ENCODE data around the gene SERPIND1. TPM values are rescaled to one million over a fixed set of nuclear protein-coding genes. Genes with fewer than 3 reads are reported as not detected.
"Not testable (repeated sequence)": the region's sequence is repeated elsewhere in the genome, so short reads cannot be mapped to it uniquely, and the experiment has no call there.

SERPIND1 gene, protein sequence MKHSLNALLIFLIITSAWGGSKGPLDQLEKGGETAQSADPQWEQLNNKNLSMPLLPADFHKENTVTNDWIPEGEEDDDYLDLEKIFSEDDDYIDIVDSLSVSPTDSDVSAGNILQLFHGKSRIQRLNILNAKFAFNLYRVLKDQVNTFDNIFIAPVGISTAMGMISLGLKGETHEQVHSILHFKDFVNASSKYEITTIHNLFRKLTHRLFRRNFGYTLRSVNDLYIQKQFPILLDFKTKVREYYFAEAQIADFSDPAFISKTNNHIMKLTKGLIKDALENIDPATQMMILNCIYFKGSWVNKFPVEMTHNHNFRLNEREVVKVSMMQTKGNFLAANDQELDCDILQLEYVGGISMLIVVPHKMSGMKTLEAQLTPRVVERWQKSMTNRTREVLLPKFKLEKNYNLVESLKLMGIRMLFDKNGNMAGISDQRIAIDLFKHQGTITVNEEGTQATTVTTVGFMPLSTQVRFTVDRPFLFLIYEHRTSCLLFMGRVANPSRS
- polyA plus RNA-seq (2013, experiment 1 of 4): not detected
- not detected for polyA plus RNA-seq (2013, experiment 2 of 4)
- not detected for polyA plus RNA-seq (2013, experiment 3 of 4)
- not detected for polyA plus RNA-seq (2013, experiment 4 of 4)

GRCh38 chr22:20773793-20774212, at the start of gene SERPIND1:
TSS of gene SERPIND1 (plus strand) at chr22:20774113. CDS start at chr22:20779313, 5,200 bp downstream.
- H3K36me3 ChIP-seq (ENCODE audit: control insufficient read depth, insufficient read depth, low read length): no peaks in the 10 kb centered on the region
- H3K27me3 ChIP-seq (ENCODE audit: control insufficient read depth, insufficient read depth, low read length, poor library complexity, severe bottlenecking): no peaks in the 10 kb centered on the region
- WGBS, 2 experiments: 93 to 96% methylated on average over 4 of the region's 4 CpGs
- H3K9me3 ChIP-seq (ENCODE audit: control insufficient read depth, low read length): no peaks in the 10 kb centered on the region
- no peak within 1 kb of the TSS for H3K4me3 ChIP-seq (ENCODE audit: insufficient read depth, low read depth, low read length)
- no peaks in the 10 kb centered on the region for H3K4me1 ChIP-seq (ENCODE audit: control insufficient read depth, insufficient read depth, low read length)
- H3K27ac ChIP-seq (ENCODE audit: insufficient read depth, low read depth, low read length, poor library complexity, severe bottlenecking): no peak within 1 kb of the TSS

DNA sequence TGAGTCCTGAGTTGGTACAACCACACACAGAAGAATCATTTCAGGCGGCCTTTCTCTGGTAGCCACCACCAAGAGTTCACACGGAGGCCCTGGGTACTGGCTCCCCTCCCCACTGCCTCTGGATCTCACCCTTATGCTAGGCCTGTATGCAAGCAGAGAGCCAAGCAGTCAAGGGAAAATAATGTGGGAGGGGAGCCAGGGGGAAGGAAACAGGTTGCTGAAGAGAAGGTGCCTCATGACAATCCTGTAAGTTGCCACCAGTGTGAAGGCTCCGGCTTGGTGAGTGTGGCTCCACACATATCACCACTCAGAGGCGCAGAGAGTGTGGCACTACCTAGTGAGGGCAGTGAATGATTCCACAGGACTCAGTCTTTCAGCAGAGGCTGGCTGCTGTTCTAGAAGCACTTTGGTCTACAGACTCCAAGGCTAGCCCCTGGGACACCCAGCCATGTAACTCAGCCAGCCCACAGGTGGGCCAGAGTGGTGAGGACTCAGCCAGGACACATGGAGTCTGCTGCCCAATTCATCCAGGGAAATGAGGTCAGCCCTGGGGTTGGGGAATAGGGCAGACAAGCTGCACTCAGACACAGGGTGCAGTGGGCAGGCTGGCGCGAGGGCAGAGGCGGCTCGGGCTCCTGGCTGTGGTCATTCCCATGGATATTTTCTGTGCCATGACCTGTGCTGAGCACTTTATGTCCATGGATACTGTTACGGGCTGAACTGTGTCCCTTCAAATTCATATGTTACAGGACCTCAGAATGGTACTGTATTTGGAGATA, 49.0 kb upstream of the SERPIND1 start:
- Histone ChIP-seq H3K27me3 (ENCODE audit: control insufficient read depth, insufficient read depth, low read length, poor library complexity, severe bottlenecking) (no peaks in the 10 kb centered on the region), H3K4me3 (ENCODE audit: insufficient read depth, low read depth, low read length) (no peak overlapping the region), H3K4me1 (ENCODE audit: control insufficient read depth, insufficient read depth, low read length) (no peaks in the 10 kb centered on the region), H3K27ac (ENCODE audit: insufficient read depth, low read depth, low read length, poor library complexity, severe bottlenecking) (no peak overlapping the region), H3K9me3 (ENCODE audit: control insufficient read depth, low read length) (no peaks in the 10 kb centered on the region), H3K36me3 (ENCODE audit: control insufficient read depth, insufficient read depth, low read length) (peaks cover 13% of the 10 kb centered on the region)
- 95 to 97% methylated on average over 9 of the region's 9 CpGs for WGBS, 2 experiments

DNA sequence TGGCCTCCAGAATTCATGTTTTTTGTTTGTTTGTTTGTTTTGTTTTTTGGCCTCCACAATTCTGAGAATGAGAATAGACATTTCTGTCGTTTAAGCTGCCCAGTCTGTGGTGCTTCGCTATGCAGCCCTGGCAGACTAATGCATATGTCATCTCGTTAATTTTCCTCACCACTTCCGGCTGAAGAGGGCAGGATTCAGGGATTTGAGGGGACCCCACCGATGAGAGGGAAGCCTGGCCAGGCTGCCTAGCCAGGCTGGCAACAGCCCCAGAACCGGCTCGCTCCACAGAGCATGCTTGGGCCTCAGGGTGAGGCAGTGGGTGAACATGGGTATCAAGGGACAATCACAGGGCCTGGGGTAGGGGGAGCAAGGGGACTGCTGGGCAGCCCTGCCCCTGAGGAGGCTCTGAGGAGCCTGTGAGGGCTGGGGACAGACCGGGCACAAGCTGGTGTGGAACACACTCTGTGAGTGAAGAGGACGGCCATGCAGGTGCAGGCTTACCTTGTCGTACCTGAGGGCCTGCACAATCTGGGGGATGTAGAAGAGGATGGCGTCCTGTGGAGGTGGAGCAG, 47.8 kb upstream of the SERPIND1 start:
- peaks cover 13% of the 10 kb centered on the region for H3K36me3 ChIP-seq (ENCODE audit: control insufficient read depth, insufficient read depth, low read length)
- 93 to 95% methylated on average over 11 of the region's 11 CpGs for WGBS, 2 experiments
- no peak overlapping the region for H3K27ac ChIP-seq (ENCODE audit: insufficient read depth, low read depth, low read length, poor library complexity, severe bottlenecking)
- no peaks in the 10 kb centered on the region for H3K27me3 ChIP-seq (ENCODE audit: control insufficient read depth, insufficient read depth, low read length, poor library complexity, severe bottlenecking)
- no peaks in the 10 kb centered on the region for H3K9me3 ChIP-seq (ENCODE audit: control insufficient read depth, low read length)
- no peak overlapping the region for H3K4me3 ChIP-seq (ENCODE audit: insufficient read depth, low read depth, low read length)
- no peaks in the 10 kb centered on the region for H3K4me1 ChIP-seq (ENCODE audit: control insufficient read depth, insufficient read depth, low read length)

DNA sequence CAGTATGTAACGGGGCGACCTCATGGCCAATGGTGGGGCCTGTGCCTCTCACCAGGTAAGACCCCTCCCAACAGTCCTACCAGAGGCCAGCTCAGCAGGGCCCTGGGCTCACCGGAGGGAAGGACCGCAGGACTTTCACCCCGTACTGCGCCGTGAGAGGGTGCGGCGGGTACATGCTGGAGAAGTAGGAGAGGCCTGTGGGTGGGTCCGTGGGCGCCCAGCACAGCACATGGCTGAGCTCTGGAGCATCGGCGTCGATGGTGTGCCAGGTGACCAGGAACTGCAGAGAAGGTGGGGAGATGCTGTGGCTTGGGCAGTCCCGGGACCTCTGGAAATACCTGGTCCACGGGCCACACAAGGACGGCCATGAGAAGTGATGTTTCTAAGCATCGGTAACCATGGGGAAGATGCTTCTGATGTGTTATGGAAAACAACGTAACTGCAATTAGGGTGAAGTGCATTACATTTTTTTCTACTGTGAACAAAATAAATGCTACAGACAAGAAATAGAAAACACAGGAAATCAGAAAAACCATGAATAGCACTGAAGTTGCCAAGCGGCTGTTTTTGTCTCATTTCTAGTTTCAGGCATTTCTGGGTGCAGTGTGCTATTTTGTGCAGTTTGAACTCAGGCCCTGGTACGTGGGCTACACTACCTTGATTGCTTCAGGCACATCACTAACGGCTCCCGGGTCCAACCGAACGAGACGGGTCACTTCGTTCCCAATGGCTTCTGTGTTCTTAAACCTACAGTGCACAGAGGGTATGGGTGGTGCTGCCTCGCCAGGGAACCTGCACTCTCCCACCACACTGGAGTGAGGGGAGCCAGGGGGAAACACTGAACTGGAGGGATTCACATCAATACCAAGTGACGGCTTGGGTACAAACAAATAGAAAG, 46.5 kb upstream of the SERPIND1 start:
- Histone ChIP-seq H3K4me1 (ENCODE audit: control insufficient read depth, insufficient read depth, low read length) (no peaks in the 10 kb centered on the region), H3K27me3 (ENCODE audit: control insufficient read depth, insufficient read depth, low read length, poor library complexity, severe bottlenecking) (no peaks in the 10 kb centered on the region), H3K9me3 (ENCODE audit: control insufficient read depth, low read length) (no peaks in the 10 kb centered on the region), H3K36me3 (ENCODE audit: control insufficient read depth, insufficient read depth, low read length) (peaks cover 13% of the 10 kb centered on the region), H3K27ac (ENCODE audit: insufficient read depth, low read depth, low read length, poor library complexity, severe bottlenecking) (no peak overlapping the region), H3K4me3 (ENCODE audit: insufficient read depth, low read depth, low read length) (no peak overlapping the region)
- 90 to 91% methylated on average over 29 of the region's 29 CpGs for WGBS, 2 experiments

GRCh38 chr22:20728523-20729190, 45.3 kb upstream of the SERPIND1 start:
- Histone ChIP-seq H3K9me3 (ENCODE audit: control insufficient read depth, low read length) (no peaks in the 10 kb centered on the region), H3K4me1 (ENCODE audit: control insufficient read depth, insufficient read depth, low read length) (no peaks in the 10 kb centered on the region), H3K27me3 (ENCODE audit: control insufficient read depth, insufficient read depth, low read length, poor library complexity, severe bottlenecking) (no peaks in the 10 kb centered on the region), H3K27ac (ENCODE audit: insufficient read depth, low read depth, low read length, poor library complexity, severe bottlenecking) (no peak overlapping the region), H3K4me3 (ENCODE audit: insufficient read depth, low read depth, low read length) (no peak overlapping the region), H3K36me3 (ENCODE audit: control insufficient read depth, insufficient read depth, low read length) (peaks cover 13% of the 10 kb centered on the region)
- WGBS, 2 experiments: 94 to 96% methylated on average over 10 of the region's 10 CpGs

DNA sequence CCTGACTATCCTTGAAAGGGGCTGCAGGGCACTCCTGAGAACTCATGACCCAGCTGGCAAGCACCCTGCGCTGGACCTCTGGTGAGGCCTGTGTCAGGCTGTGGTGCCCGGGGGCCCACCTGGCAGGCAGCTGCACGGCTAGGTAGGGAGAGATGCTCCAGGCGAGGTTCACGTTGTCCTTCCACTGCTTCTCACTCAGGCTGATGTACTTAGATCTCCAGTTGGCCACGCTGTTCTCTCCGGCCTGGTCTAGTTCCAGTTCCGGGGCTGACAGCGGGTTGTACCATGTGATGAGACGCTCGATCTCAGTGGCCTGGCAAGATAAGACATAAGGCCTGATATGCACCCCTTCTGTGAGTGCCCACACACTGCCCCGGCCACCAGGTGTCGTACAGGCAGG, 44.7 kb upstream of the SERPIND1 start:
- H3K36me3 ChIP-seq (ENCODE audit: control insufficient read depth, insufficient read depth, low read length): peaks cover 13% of the 10 kb centered on the region
- H3K27ac ChIP-seq (ENCODE audit: insufficient read depth, low read depth, low read length, poor library complexity, severe bottlenecking): no peak overlapping the region
- WGBS, 2 experiments: 95 to 96% methylated on average over 13 of the region's 13 CpGs
- no peaks in the 10 kb centered on the region for H3K9me3 ChIP-seq (ENCODE audit: control insufficient read depth, low read length)
- H3K4me1 ChIP-seq (ENCODE audit: control insufficient read depth, insufficient read depth, low read length): no peaks in the 10 kb centered on the region
- no peak overlapping the region for H3K4me3 ChIP-seq (ENCODE audit: insufficient read depth, low read depth, low read length)
- H3K27me3 ChIP-seq (ENCODE audit: control insufficient read depth, insufficient read depth, low read length, poor library complexity, severe bottlenecking): no peaks in the 10 kb centered on the region

- 91 to 93% methylated on average over 4 of the region's 8 CpGs for WGBS, 2 experiments
- not testable (repeated sequence) for H3K27me3 ChIP-seq (ENCODE audit: control insufficient read depth, insufficient read depth, low read length, poor library complexity, severe bottlenecking); H3K27ac ChIP-seq (ENCODE audit: insufficient read depth, low read depth, low read length, poor library complexity, severe bottlenecking); H3K4me1 ChIP-seq (ENCODE audit: control insufficient read depth, insufficient read depth, low read length); H3K36me3 ChIP-seq (ENCODE audit: control insufficient read depth, insufficient read depth, low read length); H3K9me3 ChIP-seq (ENCODE audit: control insufficient read depth, low read length); H3K4me3 ChIP-seq (ENCODE audit: insufficient read depth, low read depth, low read length)
Measured at GRCh38 chr22:20732431-20732830, 41.5 kb upstream of the SERPIND1 start.

DNA sequence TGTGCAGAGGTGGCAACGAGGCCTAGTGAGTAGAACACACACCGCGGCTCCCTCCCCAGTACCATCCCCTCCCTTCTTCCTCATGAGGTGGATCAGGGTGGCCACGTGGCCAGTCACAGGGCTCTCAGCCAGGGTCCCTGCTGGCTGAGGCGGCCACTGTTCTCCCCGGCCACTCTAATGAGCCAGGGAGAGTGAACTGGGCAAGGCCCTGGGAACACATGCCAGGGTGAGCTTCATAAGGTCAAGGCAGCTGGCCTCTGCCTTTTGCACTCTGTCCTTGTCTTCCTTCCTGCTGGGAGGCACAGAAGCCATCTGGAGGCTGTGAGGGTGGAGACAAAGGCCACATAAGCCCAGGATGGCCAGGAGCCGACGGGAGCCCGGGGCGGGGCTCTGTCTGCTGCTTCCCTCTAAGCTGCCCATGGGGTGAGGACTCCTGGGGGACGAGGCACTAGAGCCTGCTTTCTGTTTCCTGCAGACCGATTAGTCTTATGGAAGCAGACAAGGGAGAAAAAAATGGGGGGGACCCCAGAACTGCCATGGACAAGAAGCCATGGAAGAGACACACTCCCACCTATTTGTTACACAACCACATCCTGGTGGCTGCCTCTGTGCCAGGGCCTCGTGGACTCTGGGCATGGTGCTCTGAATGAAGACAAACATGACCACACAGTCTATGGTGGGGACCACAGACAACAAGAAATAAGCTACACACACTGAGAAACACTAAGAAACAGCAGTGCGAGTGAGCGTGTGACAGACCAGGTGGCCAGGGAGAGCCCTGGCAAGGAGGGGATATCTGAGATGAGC, 38.4 kb upstream of the SERPIND1 start:
- not testable (repeated sequence) for H3K4me3 ChIP-seq (ENCODE audit: insufficient read depth, low read depth, low read length); H3K36me3 ChIP-seq (ENCODE audit: control insufficient read depth, insufficient read depth, low read length); H3K27ac ChIP-seq (ENCODE audit: insufficient read depth, low read depth, low read length, poor library complexity, severe bottlenecking); H3K27me3 ChIP-seq (ENCODE audit: control insufficient read depth, insufficient read depth, low read length, poor library complexity, severe bottlenecking); H3K4me1 ChIP-seq (ENCODE audit: control insufficient read depth, insufficient read depth, low read length); H3K9me3 ChIP-seq (ENCODE audit: control insufficient read depth, low read length)
- WGBS, 2 experiments: 87 to 92% methylated on average over 8 to 9 of the region's 15 CpGs
